Spleen (tissue), 7 donors: ENCODE results near the gene CYB561.

Source experiments
- CTCF ChIP-seq, 11 experiments: fragments of 200-600 bp in 7 of 11; fragments of 450-650 bp in 4 of 11; sonication (generic) in 4 of 11; IDR thresholded peaks in 8 of 11; conservative IDR thresholded peaks in 3 of 11; 1 replicate in 7 of 11; 2 replicates in 4 of 11; pipeline versions ENCODE4 v1.4.0 to v1.8.0; 2016 to 2021; ENCODE audit warnings: antibody characterized with exemption in 11 of 11, inconsistent platforms in 4 of 11, mild to moderate bottlenecking in 1 of 11
- POLR2A ChIP-seq, 3 donors: fragments of 450-650 bp; IDR thresholded peaks; one replicate each; pipeline ENCODE4 v1.5.1; 2017; ENCODE audit warnings: antibody characterized with exemption in 3 of 3, mild to moderate bottlenecking in 1 of 3
- donor health status: DM: no; HTN: no; CAD: no; lungs with moderate emphysema.
- donor health status: DM: no; HTN: no; CAD: no.
- donor health status: DM: no; HTN: no; CAD: no.

GRCh38 chr17:63464691-63465236 is 18.7 kb upstream of the CYB561 start:
- TF ChIP-seq CTCF (IDR thresholded peaks at IDR 0.05 in 8 of 11, conservative IDR thresholded peaks at IDR 0.05 in 3 of 11): no peak
- no peak for TF ChIP-seq POLR2A (IDR thresholded peaks at IDR 0.05)
